Endothelial cell of hepatic sinusoid (primary cell): ENCODE results near the gene TMEM59L.

Experiments used
- in situ Hi-C: cut with HindIII; loops from 2 replicates; pipeline ENCODE4 v1.10.0; 2017; ENCODE audit warnings: low sequenced_read_pairs

TMEM59L gene

DNA sequence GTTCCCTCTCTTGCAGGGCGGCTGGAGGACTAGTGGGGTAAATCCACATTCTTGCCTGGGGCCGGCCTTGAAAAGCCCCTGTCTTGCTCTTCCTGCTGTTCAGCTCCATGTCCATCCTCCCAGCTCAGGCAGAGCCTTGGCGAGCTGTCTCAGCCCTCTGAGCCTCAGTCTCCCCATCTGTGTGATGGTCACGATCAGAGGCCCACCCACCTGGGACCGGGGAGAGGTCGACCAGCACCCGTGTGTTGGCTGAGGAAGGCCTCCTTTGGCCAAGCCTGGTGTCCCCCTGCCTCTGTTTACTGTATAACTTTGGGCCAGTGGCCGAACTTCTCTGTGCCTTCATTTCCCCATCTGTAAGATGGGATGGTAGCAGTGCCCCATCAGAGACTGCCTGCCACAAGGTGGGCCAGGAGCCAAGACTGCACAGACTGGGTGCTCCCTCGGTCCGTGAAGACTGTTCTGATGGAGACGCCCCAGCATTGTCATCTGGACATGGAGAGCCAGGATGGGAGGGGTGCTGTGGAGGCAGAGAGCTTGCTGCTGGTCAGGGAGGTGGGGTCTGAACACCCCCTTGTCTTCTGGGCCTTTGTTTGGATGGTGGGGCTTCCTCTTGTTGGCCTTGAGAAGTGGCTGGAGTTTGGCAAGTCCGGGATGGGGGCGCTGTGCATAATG, 42.6 kb downstream of the TMEM59L start:
- in situ Hi-C loops, result no loop called here

DNA sequence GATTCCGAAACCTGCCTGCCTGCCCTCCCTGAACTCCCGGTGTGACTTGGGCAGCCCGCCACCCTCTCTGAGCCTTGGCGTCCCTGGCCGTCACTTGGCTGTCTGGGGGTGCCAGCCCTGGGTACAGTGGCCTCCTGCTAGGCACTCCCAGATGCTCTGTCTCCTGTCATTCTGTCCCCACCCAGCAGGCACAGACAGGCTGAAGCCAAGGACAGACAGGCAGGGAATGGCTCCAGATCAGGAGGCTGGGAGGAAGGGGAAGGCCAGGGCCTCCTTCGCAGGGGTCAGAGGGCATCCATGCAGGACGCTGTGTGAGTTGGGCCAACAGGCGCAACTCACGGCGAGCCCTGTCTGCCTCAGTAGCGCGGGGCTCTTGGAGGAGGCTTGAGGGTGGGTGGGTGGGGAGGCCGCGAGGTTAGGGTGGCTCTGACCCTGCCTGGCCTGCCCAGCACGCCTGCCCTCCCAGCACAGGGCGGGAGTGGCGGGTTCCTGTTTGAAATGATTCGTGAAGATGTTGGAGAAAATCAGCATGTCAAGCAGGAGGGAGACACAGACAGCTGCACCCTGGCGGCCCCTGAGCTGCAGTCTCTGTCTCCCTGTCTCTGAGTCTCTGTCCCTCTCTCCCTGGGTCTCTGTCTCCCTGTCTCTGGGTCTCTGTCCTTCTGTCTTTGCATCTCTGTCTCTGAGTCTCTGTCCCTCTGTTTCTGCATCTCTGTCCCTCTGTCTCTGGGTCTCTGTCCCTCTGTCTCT, 43.8 kb downstream of the TMEM59L start:
- in situ Hi-C loops, result no loop called here

DNA sequence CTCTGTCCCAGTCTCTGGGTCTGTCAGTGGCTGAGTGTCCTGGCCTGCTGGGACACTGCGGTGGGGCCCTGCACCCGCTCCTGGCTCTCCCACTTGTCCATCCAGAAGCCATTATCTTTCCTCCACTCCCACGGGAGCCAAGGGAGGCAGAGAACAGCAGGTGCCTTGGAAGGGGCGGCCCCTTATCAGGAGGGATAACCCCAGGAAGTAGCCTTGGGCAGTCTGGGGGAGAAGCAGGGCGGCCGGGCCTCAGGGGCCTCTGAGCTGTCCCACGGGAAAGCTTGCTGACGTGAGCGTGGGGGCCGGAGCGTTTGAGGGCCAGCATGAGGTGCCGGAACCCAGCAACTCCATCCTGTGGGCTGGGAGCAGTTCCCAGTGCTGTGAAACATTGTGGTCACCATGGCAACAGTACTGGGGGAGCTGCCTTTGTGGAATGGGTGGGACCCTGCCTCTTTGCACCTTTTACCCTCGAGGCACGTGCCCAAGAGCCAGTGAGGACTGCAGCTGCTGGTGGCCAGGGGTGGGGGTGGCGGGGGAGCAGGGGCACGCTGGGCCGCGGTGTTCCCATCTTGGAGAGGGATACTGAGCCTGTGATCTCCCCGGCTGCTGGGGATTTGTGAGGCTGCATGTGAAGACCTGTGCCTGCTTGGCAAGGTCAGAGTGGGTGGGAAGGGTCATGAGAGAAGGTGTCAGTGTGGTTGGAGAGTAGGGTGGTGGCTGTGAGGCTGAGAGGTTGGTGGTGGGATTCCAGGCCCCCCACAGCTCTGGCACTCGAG, 45.1 kb downstream of the TMEM59L start:
- in situ Hi-C loops, result no loop called here

DNA sequence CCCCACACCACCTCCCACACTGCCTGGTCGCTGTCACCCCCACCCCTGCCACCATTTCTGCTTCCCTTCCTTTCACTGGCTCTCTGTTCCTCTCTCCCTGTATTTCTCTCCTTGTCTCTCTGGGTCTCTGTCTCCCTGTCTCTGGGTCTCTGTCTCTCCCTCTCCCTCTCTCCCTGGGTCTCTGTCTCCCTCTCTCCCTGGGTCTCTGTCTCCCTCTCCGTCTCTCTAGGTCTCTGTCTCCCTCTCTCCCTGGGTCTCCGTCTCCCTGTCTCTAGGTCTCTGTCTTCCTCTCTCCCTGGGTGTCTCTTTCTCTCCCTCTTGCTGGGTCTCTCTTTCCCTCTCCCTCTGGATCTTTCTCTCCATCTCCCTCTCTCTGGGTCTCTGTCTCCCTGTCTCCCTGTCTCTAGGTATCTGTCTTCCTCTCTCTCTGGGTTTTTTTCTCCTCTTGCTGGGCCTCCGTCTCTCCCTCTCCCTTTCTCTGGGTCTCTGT, 45.7 kb downstream of the TMEM59L start:
- in situ Hi-C loops, result no loop called here

DNA sequence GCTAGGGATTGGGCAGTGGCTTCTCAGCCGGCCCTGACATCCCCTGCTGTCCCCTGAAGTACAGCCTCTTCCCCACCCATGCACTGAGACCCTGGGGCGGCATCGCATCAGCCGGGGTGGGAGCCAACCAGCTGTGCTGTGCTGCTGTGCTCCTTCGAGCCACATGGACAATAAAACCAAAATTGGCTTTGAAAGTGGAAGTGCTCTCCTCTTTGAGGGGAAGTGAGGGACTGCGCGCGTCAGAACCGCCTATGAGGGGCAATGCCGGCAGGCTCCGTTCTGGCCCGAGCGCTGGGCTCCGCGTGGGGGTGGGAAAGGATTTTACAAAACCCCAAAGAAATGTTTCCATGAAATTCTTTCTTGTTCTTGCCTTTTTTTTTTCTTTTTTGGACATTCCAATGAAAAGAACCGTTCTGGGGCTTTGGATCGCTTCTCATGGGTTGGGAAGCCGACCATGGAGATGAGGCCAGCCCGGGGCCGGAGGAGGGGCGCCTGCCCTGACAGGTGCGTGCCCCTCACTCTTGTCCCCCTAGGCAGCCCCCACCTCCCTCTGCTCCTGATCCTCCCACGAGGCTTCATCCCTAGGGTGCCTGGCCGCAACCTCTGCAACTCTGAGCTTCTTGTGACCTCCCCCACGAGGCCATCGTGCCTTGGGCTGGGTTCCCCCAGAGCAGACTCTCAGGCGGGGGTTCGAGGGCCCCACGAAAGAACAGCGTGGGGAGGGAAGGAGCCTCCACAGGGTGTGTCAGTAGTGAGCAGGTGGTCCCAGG, 46.8 kb downstream of the TMEM59L start:
- in situ Hi-C loops, result no loop called here

DNA sequence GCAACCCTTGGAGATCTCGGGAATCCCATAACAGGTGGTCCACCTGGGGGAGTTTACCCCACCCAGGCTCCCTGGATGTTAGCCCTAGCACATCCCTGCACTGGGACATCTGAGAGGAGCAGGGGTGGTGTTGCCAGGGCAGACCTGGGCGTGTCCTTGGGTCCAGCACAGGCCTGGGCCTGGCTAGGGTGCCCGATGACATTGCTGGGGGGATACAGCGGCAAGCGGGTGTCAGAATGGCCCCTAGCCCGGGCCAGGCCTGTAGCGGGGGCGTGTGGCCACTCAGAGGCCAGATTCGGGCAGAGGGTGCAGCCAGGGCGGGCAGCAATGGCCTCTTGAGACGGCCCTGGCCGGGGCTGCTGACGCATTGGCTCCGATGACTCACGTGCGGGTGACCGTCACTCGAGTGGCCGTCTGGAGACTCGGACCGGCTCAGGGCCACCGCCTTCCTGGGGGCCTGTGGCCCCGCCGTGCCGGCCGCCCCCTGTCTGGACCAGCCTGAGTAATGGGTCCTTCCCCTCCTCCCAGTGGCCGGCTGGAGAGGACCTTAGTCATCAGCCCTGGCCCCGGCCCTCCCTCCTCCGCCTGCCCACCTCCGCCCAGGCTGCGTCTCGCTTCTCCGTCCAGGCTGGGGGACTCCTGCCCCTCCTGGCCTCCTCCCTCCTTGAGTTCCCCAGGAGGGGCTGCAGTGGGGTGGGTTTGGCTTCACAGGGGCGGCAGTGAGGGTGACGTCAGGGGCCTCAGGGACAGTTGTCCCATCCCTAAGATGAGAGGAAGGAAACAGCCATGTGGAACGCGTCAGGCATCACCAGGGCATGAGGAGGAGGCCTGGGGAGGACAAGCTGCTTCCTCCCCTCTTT, 47.6 kb downstream of the TMEM59L start:
- in situ Hi-C loops, result no loop called here

DNA sequence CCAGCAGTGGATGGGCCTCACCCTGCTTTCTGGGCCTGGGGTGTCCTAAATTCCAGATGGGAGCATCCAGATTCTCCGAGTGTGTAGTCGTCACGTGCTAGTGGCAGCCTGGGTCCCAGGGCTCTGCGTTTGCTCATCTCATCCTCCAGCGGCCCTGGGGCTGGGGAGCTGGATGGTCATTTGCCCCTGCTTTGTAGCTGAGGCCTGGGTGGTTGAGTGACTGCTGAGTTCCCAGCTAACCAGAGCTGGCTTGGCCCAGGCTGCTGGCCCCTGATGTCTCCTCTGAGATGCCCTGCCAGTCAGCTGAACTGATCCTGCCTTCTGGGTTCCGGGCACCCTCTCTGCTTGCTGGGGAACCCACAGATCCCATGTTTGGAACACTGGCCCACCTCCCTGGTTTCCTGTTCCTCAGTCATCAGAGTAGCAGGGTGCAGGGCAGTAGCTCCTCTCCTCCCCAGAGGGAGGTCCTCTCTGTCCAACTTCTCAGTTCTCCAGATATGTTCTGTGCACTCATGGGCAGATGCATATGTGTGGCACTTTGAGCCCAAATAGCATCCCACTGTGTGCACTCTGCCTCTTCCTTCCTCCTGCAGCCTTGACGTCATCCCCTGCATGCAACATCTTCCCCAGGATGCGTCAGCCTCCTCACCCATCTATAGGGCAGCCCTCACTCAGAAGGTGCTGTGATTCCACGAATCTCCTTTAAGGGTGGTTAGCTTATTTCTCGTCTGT, 48.4 kb downstream of the TMEM59L start:
- in situ Hi-C loops, result no loop called here

DNA sequence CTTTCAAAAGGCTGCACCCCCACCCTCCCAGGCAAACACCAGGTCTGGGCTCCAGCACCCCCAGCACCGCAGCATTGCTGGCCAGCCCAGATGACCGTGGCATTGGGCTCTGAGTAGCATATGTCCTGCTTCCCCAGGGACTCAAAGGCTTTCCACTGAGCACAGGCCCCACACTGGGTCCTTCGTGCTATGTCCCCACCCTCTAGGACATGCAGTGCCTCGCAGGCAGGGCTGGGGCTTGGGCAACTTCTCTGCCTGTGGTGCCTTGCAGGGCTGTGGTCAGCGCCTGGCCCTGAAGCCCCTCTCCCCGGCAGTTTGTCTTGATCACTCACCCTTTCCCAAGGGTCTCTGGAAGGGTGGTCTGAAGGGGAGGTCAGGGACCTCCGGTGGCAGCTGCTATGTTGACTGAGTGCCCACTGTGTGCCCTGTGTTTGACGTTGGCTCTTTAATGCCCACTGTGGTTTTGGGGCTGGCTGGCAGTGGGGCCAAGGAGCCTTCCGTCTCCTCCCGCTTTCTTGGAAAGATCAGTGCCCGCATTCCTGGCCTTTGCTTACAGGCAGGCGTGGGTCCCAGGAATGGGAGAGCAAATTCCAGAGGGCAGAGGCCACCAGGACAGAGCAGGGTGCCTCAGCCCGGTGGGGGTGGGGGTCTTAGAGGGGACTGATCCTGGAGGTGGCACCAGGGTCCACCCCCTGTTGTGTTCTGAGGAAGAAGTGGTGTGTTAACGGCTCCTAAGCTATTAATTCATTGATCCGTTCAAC, 50.5 kb downstream of the TMEM59L start:
- in situ Hi-C loops, result no loop called here

DNA sequence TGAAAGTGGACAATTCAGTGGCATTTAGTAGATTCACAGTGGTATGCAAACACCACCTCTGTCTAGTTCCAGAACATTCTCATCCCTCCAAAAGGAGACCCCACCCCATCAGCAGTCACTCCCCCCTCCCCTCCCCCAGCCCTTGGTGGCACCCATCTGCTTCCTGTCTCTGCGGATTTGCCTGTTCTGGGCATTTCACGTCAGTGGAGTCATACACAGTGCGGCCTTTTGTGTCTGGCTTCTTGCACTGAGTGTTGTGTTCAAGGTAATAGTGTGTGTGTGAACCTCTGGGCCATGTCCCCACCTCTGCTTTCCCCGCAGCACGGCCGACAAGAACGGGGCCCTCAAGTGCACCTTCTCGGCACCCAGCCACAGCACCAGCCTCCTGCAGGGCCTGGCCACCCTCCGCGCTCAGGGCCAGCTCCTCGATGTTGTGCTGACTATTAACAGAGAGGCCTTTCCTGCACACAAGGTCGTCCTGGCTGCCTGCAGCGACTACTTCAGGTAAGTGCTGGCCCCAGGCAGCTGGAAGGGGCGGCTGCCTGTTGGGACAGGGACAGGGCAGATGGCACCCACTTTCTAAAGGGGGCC, 51.4 kb downstream of the TMEM59L start:
- in situ Hi-C loops, result no loop called here

DNA sequence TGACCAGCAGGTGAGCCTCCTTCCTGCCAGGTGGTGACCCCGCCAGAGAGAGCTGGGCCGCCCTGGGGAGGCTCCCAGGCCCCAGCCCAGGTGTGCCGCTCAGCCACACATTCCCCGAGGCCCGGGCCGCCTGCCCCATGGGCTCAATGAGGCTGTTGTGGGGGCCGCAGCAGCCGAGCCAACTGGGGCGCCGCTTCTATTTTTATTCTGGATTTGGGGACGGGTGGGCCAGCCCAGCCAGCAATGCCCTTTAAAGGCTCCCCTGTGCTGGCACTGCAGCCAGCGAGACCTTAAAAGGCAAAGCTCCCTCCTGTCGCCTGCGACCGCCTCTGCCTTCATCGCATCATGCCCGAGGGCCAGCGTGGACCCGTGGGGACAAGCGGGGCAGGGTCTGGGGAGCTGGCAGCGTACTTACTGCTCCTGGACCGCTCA, 53.1 kb downstream of the TMEM59L start:
- in situ Hi-C loops, result no loop called here

DNA sequence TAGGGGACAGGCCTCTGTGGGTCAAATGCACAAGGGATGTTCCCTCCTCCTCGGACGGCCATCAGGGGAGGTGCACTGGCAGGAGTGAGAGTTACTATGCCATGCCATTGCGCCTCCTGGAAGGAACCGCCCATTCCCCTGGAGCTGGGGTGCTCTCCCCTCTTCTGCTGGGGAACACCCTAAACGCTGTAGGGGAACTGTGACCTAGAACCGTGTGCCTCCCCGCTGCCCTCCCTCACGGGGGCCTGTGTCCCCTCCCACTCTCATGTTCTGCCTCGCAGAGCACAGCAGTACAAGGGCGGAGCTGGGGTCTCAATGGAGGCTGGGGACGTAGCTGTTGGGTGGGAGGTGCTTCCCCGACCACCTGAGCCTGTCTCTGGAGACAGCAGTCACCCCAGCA, 53.6 kb downstream of the TMEM59L start:
- in situ Hi-C loops, result no loop called here

DNA sequence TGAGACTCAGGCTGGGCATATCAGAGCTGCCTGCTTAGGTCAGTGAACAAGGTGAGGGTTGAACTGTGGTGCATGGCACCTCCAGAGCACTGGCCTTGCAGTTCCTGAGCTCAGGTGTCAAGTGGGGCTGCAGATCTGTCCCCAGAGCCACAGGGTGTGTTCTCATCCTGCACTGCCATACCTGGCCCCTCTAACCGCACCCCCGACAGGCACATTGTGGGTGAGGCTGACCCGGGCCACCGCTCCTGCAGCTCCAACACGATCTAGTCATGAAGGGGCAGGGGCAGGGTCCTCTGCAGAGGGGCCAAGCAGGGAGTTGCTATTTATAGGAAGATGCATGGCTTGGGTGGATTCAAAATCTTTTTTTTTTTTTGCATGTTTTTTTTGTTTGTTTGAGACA, 54.1 kb downstream of the TMEM59L start:
- in situ Hi-C loops, result no loop called here

DNA sequence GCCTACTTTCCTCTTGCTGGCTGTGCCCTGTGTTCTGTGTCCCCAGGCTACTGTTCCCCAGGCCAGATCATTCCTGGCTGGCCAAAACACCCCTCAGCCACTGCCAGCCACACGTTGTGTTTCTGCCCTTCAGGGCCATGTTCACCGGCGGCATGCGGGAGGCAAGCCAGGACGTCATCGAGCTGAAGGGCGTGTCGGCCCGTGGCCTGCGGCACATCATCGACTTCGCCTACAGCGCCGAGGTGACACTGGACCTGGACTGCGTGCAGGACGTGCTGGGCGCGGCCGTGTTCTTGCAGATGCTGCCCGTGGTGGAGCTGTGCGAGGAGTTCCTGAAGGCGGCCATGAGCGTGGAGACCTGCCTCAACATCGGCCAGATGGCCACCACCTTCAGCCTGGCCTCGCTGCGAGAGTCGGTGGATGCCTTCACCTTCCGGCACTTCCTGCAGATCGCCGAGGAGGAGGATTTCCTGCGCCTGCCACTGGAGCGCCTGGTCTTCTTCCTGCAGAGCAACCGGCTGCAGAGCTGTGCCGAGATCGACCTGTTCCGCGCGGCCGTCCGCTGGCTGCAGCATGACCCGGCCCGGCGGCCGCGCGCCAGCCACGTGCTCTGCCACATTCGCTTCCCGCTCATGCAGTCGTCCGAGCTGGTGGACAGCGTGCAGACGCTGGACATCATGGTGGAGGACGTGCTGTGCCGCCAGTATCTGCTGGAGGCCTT, 55.0 kb downstream of the TMEM59L start:
- in situ Hi-C loops, result no loop called here

DNA sequence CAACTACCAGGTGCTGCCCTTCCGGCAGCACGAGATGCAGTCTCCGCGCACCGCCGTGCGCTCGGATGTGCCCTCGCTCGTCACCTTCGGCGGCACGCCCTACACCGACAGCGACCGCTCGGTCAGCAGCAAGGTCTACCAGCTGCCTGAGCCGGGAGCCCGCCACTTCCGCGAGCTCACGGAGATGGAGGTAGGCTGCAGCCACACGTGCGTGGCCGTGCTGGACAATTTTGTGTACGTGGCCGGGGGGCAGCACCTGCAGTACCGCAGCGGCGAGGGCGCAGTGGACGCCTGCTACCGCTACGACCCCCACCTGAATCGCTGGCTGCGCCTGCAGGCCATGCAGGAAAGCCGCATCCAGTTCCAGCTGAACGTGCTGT, 55.6 kb downstream of the TMEM59L start:
- in situ Hi-C loops, result no loop called here

DNA sequence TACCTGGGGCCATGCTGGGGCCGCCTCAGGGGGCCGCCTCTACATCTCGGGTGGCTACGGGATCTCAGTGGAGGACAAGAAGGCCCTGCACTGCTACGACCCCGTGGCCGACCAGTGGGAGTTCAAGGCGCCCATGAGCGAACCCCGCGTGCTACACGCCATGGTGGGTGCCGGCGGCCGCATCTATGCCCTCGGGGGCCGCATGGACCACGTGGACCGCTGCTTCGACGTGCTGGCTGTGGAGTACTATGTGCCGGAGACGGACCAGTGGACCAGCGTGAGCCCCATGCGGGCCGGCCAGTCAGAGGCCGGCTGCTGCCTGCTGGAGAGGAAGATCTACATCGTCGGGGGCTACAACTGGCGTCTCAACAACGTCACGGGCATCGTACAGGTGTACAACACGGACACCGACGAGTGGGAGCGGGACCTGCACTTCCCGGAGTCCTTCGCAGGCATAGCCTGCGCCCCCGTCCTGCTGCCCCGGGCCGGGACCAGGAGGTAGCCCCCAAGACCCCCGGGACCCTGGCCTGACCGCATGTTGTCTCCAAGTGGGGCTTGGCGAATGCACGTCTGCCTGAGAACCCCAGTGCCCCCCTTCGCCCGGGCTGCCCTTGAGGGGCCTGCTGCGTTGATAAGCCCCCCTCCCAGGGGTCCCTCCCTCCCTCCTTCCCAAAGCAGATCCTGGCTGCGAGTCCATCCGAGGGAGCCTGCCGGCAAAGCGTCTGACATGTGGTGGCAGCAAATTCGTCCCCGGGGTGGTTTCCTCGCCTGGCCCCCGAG, 56.3 kb downstream of the TMEM59L start:
- in situ Hi-C loops, result no loop called here

DNA sequence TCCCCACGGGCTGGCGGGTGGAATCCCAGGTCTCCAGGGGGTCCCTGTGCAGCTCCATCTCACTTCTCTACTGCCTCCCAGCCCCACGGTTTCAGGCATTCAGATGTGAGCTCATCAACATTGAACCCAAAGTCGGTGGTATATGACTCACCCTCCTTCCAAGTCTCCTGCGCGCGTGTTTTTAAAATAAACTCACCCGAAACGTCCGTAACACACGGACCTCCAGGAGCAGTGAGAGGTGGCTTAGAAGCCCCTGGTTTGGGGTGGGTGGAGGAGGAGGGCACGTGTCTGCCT, 56.8 kb downstream of the TMEM59L start:
- in situ Hi-C loops, result no loop called here

DNA sequence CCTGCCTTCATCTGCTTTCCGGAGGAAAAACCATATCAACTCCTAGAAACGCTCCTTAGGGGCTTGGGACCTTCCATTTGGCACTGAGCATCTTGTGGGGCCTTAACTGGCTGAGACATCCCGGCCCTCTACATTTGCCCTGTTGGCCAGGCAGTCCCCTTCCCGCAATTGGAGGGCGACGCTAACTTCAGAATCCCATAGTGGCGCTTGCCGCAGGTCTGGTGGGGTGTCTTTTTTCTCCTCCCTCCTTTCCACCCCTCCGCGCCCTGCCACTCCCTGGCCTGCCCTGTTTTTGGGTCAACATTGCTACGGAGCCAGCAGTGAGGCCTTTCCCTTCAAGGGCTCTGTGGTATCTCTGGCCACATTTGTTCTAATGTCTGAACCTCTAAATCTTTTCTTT, 57.2 kb downstream of the TMEM59L start:
- in situ Hi-C loops, result loop anchor here (5.0 kb wide), 3 partner anchors 83 to 208 kb away; partner anchors contain the start of gene REX1BD
